ENCODE measurements around the gene C1orf35.

Gene C1orf35

DNA sequence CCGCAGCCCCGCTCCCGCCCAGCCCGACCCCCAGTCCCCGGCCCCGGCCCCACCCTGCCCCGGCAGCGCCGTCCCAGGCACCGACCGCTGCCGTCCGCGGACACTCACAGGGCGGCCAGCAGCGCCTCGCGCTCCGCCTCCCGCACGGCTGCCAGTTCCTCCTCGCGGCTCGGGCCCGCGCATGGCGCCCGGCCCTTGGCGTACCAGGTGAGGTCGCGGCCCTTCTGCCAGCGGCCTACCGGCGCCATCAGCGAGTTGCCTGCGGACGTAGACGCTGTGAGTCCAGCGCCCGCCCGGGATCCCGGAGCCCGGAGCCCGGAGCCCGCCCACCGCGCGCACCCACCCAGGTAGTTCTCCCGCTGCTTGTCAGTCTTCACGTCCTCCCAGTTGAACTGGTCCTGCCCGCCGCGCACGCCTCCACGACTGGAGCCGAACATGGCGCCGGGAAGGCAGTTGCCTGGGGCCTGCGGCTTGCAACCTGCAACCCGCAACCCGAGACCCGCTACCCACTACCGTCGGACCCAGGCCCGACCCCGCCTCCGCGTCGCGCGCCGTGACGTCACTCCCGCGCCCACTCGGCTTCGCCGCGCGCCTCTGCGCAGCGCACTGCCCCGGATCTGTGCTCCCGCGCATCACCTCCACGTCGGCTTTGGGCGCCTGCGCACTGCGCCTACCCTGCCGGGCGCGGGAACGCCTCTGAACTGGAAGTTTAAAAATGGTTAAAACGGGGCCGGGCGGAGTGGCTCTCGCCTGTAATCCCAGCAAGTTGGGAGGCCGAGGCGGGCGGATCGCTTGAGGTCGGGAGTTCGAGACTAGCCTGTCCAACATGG is at the start of gene C1orf35:
C1orf35 (minus strand) TSS at position 535 of the 830 bp plus-strand sequence; CDS start at position 437, 98 bp downstream.
- peak; percentile 68 for DNase-seq (ENCODE audit: low read depth)

DNA sequence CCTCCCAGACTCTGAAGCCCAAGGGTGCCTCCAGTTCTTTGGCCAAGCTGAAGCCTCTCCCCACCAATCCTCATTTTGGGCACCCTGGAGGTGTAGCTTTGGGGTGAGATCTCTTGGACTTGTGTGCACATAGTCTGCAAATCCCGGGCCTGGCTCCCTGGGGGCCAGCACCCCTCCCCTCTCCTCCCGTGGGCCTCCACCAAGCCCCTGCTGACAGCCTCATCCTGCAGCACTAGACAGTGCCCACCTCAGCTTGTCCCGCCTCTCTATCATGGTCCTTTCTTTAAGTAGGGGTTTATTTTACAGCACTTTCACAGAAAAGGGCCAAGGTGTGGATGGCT is 49.8 kb upstream of the C1orf35 start:
- no peak for DNase-seq (ENCODE audit: low read depth)

DNA sequence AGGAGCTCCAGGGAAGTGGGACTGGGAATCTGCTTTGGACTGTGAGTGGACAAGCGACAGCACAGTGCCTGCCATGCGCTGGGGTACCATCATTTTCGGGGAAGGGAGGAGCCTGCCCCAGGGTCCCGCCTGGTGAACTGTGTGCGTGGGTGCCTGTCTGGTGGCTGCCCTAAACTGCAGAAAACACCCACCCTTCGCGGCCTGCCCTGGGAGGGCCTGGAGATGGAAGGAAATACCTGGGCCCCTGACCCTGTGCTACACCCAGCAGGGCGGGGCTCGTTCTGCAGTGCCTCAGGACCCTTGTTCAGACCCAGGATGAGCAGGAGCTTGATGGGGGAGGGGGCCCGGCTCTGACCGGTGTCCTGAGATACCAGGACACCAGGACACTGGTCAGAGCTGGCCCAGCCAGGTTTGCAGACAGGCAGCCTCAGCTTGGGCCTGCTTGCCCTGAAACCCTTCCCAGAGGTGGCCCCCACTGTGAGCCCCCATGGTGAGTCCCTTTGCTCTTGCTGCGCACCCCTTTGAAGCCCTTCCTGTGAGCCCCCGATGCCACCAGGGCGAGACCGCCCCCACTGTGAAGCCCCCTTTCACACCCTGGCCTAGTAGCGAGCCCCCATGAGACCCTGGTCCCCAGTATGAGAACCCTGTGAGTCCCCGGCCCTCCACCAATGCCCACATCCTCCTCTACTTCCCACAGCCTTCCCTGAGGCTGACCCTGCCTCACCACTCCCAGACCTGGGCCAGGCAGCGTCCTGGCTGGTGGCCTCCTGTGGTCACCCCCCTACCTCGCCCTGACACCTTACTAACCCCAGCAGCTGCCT is 49.2 kb upstream of the C1orf35 start:
- no peak for DNase-seq (ENCODE audit: low read depth)

DNA sequence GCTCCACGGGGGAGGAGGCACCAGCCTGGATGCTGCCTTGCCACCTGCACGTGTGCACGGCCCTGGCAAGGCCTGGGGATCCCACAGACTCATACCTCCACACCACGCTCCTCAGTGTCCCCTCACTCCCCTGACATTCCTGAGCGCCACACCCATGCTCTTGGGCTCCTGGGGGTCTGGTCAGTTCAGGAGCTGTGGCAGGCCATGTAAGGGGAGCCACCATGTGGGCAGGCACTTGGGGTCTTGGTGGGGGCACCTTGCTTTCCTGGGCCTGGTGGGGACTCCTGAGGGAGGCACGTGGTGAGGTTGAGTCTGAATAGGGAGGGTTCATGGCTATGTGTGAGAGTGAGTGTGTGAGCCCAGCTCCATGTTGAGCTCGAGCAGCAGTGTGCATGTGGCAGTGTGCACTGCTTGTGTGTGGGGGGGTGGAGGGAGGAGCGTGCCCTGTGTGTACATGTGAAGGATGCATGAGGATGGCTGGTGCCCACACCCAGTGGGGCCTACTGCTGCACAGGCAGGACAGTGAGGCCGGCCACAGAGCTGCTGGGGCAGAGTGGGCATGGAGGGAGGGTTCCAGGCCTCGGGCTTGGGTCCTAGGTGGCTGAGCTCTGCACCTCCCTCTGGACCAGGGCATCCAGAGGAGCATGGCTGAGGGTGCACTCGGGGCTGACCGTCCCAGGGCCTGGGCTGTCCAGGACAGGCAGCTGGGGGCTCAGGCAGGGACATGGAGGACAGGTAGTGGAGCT is 48.2 kb upstream of the C1orf35 start:
- DNase-seq (ENCODE audit: low read depth): no peak

DNA sequence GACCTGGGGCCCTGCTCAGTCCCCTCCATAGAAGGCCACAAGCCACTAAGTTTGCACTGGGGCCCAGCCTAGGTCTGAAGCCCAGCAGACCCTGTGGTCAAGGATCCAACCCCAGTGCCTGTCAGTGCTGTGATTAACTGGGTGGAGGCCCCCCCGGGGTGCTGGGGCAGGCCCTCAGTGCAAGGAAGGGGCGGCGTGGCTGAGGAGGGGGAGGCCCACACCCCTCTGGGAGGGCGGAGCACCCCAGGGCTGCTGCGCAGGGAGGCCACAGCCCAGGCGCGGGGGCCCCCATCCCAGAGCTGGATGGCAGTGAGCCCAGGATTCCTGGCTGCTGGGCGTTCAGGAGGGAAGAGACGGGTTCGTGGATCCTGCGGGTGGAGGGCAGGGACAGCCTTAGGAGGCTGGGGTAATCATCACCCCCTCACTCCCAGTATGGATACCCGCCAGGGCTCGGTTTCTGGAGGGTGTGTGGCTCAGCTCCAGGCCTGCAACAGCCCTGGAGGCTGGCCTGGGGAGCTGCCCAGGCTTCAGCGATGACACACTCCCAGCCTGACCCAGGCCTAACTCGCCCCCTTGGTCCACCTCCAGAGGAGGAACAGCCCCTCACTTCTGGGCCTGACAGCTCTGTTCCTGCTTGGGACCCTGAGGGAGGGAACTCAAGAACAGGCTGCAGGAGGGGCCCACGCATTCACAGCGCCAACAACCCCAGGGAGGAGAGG is 47.5 kb upstream of the C1orf35 start:
- DNase-seq (ENCODE audit: low read depth): no peak

DNA sequence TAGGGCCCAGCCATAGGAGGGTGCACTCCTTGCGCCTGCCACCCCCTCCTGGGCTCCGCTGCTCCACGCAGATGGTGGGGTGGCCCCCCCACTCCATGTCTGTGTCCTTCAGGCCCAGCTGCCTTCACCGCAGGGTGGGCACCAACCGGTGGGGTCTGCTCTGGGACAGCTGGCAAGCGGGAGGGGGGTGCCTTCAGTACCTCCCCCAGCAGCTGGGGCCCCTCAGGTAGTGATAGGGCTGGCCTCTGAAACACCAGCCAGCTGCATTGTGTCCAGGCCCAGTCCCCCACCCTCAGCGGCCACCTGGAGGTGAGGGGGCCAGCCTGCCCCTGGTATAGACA is 47.0 kb upstream of the C1orf35 start:
- DNase-seq (ENCODE audit: low read depth): no peak

DNA sequence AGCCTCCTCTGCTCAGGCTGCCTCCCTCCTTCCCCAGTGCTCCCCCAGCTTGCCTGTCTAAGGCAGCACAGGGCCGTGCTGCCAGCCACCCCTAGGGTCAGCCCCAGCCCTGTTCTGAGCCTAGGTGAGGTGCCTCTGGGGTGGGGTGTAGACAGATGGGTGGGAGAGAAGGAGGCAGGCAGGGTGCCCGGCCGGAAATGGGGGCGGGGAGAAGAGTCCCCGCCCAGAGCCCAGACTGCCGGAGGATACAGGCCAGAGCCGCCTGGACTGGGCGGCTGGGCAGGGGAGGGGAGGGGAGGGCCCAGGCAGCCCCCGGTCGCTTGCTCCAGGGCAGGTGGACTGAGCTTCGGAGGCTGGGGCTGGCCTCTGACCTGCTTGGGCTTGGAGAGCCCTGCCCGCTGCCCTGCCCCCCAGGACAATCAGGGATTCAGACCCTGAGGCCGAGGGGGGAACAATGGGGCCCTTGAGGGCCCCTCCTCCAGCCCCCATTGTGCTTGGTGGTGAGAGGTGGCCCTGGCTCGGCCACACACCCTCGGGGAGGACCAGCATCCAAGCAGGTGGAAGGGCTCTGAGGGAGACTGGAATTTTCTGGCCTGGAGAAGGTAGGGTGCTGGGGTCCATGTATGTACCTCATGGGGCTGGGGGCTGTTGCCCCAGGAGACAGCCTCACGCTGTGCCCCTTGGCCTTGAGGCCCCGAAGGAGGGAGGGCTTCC is 46.4 kb upstream of the C1orf35 start, which contains the start of gene GJC2:
GJC2 (plus strand) TSS at position 525 of the 714 bp plus-strand sequence. CDS start 7,829 bp downstream, outside the sequence.
- no peak for DNase-seq (ENCODE audit: low read depth)

DNA sequence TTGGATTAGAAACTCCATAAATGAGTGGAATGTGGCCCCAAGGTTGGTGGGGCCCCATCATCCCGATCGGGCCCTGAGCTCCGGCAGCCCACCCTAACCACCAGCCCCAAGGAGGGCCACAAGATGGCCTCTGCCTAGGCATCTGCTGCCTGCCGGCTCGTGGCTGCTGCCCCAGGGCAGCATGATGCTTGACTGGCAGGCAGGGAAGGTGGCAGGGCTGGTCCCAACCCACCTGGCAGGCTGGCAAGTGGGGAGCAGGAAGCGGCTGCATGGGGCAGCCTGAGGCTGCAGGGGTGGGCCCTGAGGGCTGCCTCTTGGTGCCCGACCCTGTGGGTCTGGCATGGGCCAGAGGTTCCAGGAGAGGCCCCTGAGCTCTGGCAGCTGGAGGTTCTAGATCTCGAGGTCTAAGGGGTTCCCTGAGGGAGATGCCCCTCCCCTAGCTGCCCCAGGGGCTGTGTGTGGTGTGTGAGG is 45.8 kb upstream of the C1orf35 start:
- DNase-seq (ENCODE audit: low read depth): no peak

DNA sequence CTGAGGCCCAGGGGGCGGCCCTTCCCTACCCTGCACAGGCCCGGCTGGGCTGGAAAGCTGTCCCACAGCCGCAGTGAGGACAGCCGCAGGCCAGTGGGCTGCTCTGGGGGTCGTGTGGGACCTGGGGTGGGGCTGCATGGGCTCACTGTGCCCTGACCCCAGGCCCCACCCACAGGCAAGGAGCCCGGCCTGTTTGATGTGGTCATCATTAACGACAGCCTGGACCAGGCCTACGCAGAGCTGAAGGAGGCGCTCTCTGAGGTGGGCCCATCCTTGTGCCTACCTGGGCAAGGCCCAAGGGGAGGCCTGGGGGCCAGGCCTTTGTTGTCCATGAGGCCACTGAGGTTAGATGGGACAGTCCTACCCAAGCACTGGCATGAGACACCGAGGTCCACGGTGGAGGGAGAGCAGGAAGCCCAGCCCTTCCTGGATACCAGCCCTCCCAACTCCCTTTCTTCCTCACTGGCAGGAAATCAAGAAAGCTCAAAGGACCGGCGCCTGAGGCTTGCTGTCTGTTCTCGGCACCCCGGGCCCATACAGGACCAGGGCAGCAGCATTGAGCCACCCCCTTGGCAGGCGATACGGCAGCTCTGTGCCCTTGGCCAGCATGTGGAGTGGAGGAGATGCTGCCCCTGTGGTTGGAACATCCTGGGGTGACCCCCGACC is 45.2 kb upstream of the C1orf35 start:
- no peak for DNase-seq (ENCODE audit: low read depth)

DNA sequence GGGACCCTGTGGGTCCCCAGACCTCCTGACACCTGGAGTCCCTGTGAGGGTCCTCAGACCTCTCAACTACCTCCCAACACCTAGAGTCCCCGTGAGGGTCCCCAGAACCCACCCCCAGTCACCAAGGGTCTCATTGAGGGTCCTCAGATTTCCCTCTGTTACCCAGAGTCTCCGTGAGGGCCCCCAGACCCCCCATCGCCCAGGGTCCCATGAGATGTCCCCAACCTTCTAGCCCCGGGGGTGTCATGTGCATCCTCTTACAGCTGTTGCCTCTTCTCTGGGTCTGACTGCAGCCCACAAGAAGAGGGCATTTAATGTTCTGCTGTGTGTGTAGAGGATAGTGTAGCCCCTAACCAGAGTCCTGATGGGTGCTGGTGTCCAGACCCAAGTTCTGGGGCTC is 44.6 kb upstream of the C1orf35 start:
- no peak for DNase-seq (ENCODE audit: low read depth)

DNA sequence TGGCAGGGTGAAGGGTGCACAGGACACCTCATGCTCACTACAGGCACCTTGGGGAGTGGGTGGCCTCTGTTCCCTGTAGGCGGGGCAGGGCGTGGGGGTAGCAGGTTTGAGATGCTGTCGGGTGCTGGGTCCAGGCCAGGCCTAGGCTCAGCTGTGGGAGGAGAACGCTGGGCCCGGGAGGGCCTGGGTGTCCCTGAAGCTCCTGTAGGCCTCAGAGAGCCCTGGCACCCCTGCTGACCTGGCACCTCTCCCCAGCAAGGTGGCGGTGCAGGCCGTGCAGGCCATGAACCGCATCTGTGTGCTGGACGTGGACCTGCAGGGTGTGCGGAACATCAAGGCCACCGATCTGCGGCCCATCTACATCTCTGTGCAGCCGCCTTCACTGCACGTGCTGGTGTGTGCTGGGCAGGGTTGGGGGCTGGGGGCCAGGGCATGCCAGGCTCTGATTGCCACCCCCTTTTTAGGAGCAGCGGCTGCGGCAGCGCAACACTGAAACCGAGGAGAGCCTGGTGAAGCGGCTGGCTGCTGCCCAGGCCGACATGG is 44.1 kb upstream of the C1orf35 start:
- DNase-seq (ENCODE audit: low read depth): no peak

DNA sequence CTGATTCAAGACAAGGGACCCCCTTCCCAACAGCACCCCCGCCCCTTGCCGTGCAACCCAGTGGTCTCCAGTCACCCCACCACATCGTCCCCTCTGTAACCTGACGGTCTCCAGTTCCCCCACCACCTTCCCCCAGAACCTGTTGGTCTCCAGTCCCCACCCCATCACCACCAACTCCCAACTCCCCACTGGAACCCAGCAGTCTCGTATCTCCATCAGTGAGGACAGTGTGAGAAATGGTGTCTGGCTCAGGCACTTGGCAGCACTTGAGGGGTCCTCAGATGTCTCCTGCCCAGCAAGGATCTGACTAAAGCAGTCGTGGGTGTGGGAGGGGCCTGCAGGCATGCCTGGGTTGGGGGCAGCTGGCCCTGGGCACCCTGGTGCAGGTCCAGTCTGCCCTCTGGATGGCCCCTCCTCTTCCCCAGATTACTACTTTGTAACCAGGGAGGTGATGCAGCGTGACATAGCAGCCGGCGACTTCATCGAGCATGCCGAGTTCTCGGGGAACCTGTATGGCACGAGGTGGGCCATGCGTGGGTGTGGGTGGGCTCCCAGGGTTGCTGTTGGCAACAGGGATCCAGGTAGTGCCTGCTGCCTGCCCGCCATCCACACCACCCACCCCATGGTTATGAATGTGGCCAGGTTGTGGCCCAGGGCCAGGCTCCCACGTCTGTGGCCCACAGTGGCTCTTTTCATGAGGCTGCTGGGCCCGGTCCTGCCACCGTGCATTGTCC is 43.5 kb upstream of the C1orf35 start:
- no peak for DNase-seq (ENCODE audit: low read depth)

DNA sequence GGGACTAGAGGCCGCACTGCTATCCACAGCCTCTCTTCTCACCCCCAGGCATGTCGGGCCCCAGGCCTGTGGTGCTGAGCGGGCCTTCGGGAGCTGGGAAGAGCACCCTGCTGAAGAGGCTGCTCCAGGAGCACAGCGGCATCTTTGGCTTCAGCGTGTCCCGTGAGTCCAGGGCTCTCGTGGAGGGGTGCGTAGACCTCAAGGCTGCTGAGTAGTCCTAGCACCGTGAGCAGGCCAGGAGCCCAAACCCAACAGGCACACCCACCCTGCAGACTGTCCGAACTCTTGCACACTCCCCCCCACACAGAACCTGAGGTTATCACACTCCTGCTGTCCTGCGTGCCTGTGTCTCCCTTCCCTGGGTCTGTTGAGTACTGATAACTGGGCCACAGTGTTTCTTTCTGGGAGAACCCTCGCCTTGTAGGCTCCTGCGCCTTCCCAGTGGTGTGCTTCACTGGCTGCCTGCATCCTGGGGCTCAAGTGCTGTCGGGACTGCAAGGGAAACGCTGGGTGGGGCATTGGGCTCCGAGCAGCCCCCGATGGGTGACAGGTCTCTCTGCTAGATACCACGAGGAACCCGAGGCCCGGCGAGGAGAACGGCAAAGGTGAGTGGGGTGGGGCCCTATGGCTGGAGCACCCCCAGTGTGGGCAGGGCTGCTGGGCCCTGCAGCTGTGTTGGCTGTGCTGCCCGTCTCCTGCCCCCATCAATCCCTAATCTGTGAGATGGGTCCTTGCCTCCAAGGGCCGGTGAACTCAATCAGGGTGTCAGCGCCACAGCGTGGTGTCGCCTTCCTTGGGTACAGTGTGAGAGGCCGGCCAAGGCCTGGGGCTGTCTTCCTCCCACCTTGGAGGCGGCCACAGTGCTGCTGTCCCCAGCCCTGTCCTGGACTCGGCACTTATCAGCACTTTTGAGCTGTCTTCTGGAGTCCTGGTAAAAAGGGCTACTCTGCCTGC is 42.6 kb upstream of the C1orf35 start:
- DNase-seq (ENCODE audit: low read depth): no peak

DNA sequence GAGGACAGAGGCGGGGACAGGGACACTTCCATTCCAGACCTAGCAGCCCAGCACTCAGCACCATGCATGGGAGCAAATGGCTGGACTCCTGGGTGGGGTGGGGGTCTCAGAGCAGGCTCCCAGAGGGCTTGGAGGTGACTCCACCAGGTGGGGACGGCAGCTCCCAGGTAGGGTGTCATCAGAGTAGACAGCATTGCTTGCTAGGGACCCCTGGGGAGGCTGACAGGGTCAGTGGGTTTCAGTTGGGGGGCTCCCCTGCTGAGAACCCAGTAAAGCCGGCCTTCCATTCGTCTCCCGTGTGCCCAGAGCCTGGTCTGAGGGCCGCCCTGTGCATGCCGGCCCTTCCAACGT is 41.8 kb upstream of the C1orf35 start:
- DNase-seq (ENCODE audit: low read depth): no peak

DNA sequence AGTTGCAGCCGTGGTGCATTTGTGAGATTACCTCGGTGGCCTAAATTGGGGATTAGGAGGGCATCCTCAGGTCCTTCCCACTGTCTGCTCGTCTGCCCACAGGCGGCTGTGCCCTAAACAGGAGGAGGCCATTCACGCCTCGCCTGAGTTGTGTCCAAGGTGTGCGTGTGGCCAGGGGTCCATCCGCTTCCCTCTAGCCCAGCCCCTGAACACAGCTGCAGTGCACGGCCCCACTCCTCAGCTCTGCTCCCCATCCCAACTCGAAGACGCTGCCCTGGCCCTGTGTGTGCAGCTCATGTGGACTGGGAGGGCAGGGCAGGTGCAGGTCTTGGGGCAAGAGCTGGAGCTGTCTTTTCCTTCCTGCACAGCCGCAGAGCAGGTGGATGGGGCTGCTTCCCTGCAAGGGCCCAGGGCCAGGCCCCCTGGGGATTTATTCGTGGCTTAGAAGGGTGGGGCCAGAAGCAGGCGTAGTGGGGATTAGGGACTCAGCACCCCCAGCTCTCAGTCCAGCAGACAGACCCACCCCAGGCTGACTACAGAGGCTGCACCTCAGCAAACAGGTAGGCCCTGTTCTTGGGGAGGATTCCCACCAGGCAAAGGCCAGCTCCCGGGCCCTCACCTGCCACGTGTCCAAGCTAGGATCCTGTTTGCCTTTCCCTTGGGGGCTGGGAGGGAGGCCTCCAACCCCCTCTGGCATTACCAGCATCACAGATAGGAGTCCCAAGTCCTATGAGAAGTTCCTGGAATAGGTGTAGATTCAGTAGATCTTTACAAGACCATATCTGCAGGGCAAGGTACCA is 41.3 kb upstream of the C1orf35 start:
- DNase-seq (ENCODE audit: low read depth): no peak

DNA sequence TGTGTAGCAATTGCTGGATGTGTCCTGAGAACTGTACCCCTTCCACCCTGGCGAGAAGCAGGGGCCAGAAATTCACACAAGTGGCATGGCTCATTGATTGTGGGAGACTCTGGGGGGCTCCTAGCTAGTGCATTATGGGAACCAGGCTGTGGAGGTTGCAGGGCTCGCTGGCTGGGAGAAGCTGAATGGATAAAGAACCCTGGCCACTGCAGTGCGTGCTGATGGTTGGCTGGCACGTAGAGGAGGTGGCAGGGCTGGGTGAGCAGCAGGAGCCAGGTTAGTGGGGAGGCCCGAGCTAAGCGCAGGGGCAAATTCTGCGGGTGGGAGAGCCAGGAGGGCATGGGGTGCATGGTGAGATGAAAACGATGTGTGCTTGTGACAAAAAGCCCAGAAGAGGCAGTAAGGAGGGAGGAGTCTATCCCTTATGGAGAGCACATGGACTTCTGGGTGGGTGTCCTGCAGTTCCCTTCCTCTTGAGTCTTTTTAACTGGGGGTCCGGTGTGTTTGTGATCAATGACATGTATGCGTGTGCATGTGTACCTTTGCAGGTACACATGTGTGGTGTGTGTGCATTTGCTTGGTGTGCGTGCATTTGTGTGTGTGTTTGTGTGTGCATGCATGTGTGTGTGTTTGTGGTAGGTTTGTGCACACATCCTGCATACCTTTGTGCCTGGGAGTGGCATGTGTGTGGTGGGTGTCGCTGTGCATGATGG is 40.5 kb upstream of the C1orf35 start:
- DNase-seq (ENCODE audit: low read depth): no peak

DNA sequence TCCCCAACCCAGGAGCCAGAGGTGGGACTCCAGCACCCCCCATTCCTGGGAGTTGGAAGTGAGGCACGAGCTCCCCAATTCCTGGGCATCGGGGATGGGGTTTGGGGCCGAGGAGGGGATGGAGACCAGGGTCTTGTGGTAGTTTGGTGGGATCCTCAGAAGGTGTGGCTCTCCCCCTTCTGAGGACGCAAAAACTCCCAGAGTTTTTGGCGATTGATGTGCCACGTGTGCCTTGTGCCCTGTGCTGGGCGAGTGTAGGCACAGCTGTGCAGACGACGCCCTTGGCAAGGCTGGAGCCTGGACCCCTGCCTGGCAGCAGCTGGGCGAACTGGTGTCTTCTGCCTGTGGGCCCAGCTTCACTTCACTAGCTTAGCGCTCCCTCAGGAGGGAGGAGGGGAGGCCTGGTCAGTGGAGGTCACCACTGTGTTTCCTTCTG is 39.6 kb upstream of the C1orf35 start:
- no peak for DNase-seq (ENCODE audit: low read depth)

Data from HS-5 (cell line).